ENCODE results near the gene ITSN2.

Gene ITSN2

GRCh38 chr2:24269265-24269664 lies 91.1 kb downstream of the ITSN2 start:
- no peak for DNase-seq (ENCODE audit: low read depth)

- DNase-seq (ENCODE audit: low read depth) = no peak
These were observed 95.1 kb downstream of the ITSN2 start for GRCh38 chr2:24265212-24265611.

- DNase-seq (ENCODE audit: low read depth) = no peak
These were observed 97.8 kb downstream of the ITSN2 start for GRCh38 chr2:24262421-24262970.

DNA sequence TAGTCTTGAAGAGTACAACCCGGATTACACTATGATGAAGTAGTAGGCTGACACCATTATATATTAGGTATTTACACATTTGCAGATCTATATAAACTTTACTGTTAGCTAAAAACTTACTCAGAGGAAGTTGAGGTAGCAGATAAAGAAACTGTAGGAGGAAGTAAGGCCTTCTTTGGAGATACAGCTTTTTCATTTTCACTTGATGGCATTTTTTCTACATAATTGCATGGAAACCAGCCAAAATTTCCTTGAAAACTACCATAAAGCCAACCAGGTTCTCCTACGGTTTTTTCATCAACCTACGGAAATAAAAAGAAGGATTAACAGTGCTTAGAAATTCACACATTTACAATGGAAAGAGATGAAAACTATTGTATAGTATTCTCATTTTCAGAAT lies 98.9 kb downstream of the ITSN2 start:
- no peak for DNase-seq (ENCODE audit: low read depth)

GRCh38 chr2:24259316-24259715 lies 101.0 kb downstream of the ITSN2 start:
- DNase-seq (ENCODE audit: low read depth) = no peak

DNA sequence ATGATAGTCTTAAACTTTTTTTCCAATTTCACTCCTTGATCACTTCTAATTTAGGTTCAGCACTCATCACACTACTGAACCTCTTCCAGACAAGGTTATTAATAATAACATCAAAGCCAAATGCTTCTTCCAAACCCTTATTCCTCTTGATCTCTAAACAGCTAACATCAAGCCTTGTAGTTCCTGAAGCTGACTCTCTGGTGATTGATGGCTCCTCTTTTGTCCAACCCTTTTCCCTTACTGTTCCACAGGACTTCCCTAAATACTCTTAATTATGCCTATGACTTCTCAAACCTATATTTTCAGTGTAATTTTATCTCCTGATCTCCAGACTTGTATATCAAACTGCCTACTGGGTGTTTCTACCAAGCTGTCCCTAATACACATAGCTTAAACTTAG lies 101.6 kb downstream of the ITSN2 start:
- DNase-seq (ENCODE audit: low read depth) = no peak

DNA sequence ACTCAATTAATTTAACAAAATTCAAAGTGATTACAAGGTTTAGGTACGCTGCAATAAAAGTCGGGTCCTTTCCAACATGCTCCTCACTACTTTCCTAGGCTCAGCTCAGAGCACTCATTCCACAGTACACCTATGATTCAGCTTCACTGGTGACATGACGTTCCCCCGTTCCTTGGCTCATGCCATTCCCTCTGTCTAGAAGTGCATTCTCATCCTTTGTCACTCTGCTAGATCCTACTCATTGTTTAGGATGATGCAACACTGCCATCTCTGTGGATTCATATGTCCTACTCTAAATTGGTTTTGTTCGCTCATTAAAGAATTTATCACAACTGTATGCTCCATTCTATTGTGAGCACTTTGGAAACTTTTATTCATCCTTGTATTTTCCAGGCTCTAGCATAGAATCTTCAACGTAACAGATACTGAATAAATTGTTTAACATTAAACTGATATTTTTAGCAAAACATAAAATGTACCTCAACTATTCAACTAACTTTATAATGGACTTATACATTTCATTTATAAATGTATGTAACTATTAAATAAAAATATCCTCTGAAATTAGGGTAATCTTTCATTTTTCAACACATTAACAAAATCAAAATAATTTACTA lies 106.9 kb downstream of the ITSN2 start:
- DNase-seq (ENCODE audit: low read depth) = no peak

DNA sequence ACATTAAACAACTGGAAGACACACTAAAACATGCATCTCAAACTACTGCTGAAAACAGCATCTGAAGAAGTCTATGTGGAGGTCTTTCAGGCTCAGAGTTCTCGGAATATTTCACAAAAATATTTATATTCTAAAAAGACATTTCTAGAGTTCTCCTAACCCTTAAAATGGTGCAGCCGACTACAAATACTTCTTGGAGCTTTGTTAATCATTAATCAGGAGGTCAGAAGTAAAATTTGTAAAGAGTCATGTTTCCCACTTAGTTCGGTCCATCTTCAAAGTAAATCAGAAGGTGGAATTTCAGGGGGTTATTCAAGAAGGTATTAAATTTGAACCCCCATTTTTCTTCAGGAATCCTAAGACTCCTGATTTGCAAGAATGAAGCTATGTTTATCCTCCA lies 112.7 kb downstream of the ITSN2 start:
- no peak for DNase-seq (ENCODE audit: low read depth)

- no peak for DNase-seq (ENCODE audit: low read depth)
These were observed 113.2 kb downstream of the ITSN2 start for GRCh38 chr2:24247164-24247563.

DNA sequence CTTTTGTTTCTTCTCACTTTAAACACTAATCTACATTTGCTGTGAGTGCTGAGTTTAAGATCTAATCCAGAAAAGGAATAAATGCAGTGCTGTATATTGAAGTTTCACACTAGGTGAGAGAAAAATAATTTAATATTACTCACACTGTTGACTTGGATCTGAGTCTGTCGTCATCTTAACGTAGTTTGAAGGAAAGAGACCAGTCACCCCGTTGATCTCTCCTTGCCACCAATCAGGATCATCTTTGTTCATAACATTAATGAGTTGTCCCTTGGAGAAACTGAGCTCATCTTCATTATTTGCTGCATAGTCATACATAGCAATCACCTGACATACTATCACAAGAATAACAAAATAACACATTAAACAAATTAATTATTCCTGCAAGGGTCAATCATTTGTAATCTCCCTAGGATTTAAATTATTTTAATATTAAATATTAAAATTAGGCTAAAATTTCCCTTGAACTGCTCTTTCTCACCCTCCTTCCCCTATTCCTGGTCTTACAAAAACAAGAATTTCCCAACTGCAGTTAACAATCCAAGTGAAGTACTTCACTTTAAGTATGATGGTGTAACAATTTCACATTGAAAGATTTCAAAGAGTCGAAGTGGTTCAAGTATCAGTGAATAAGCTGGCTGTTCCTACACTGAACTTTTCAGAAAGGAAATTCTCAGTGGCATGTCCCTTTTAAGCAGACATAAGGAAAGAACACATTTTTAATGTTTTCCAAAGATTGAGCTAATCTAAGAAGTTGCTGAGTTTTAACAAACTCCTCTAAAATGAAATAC lies 114.2 kb downstream of the ITSN2 start:
- no peak for DNase-seq (ENCODE audit: low read depth)

GRCh38 chr2:24241528-24241927 lies 118.8 kb downstream of the ITSN2 start:
- no peak for DNase-seq (ENCODE audit: low read depth)

GRCh38 chr2:24239553-24239952 lies 120.8 kb downstream of the ITSN2 start:
- DNase-seq (ENCODE audit: low read depth) = no peak

GRCh38 chr2:24238158-24238557 lies 122.2 kb downstream of the ITSN2 start:
- DNase-seq (ENCODE audit: low read depth) = no peak

DNA sequence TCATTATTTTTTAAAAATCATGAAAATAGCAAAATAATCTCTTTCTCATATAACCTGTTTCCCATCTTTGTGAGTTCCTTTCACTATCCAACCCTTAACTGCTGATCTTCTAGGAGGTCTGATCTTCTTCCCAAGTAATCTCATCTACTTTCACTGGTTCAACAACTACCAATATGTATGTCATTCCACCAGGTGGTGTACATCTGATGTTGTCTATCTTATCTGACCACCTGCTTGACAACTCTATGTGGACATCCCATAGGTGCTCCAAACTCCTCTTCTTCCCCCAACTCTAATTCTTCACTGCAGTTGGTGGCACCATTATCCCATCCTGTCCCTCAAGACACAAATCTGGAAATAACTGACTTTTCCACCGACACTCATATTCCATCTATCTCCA lies 123.0 kb downstream of the ITSN2 start:
- DNase-seq (ENCODE audit: low read depth) = no peak

DNA sequence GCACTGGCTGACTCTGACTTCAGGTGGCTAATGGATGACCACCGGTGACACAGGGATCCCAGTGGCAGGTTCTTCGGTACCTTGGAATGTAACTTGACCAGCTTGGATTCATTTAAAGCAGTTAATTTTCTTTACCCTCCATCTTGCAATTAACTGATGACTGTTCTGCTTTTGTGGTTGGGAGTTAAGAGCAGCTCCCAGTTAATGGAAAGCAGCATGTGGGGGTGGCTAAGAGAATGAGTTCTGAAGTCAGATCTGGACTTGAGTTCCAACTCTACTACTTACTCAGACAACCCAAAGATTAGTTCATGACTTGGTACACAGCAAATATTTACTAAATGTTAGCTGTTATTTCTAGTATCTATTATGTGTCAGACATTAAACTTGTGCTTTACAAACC lies 127.0 kb downstream of the ITSN2 start:
- DNase-seq (ENCODE audit: low read depth) = no peak

GRCh38 chr2:24231461-24231881 lies 128.9 kb downstream of the ITSN2 start:
- no peak for DNase-seq (ENCODE audit: low read depth)

GRCh38 chr2:24228470-24228869 lies 131.9 kb downstream of the ITSN2 start:
- DNase-seq (ENCODE audit: low read depth) = no peak

DNA sequence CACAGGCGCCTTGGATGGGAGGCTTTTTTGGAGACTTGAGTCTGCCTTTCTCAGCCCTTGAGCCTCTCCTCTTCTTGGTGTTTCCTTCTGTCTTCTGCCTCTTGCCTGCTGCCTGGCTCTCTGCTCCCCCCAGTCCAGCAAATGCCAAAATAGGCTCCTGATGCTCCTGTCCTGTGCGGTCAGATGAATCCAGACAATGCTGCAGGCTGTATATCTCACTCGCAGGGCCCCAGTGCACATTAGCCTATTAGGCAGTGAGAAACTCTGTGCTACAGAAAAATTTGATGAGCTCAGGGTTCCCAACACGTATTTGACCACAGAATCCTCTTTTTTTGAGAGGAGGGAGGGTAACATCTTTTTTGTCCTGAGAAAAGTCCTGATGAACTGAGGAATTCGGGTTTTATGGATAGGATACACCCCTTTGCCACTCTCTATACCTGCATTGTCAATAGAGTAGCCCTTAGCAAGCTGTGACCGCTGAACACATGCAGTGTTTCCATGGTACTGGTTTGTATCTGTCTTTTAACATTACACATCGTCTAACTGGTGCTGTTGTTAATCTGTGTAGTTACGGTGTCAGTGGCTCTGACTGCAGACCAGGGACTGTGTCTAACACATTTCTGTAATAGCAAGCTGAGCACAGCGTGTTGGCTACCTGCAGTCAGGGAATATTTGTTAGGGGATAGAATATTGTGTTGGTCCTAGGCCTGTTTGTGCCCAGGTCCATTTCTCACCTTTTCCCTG lies 134.7 kb downstream of the ITSN2 start:
- no peak for DNase-seq (ENCODE audit: low read depth)

- no peak for DNase-seq (ENCODE audit: low read depth)
These were observed 137.4 kb downstream of the ITSN2 start for GRCh38 chr2:24222946-24223345.

- DNase-seq (ENCODE audit: low read depth) = no peak
These were observed 138.8 kb downstream of the ITSN2 start for GRCh38 chr2:24221343-24222050.

DNA sequence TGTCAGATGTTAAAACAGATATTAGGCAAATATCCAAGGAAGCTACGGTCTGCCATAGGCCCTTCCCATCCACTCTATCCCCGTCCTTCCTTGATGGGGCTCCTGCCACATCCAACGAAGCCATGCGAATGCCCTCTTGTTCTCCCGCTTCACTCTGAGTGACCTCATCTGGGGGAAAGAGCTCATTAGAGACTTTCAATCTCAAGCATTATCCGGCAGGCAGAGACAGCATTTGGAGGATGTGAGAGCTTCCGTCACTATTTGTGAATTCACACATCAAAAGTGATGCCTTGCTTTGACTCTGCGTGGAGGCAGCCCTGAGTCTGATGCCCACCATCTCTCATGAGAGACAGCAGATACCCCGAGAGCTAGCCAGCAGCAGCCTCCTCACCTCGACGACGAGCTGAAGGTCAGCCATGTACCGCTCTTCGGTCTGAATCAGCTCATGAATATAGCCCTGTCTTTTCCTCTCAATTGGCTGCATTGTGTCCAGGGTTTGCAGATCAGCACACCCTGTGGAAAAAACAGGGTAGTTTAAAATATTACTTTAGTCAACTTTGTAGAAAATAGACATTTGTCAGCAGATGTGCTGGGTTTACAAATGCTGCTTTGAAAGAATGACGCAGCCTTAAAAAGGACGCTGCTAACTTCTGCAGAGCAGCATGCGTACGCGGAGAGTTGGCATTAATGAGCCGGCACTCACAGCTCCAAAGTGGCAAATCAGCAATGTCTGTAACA lies 139.6 kb downstream of the ITSN2 start:
- no peak for DNase-seq (ENCODE audit: low read depth)
